ENCODE results near the gene CAPRIN2.

DNA sequence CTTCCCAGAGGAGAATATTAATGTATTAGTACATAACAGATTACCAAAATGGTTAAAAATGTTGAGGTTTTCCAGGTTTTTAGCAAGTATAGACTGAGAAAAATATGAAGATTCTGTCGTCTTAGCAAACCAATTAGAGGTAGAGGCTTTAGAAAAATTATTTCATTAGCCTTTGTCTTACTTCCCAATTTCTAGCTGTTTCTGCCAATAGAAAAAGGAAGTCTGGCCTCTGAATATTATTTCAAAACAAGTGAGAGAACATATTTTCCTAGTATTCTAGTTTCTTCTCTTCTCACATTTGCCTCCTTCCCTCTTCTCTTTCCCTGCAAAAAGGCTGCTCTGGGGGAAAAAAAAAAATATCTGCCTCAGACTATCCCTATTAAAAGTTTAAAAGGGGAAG lies 75.5 kb downstream of the CAPRIN2 start:
- TF ChIP-seq CTCF (IDR thresholded peaks at IDR 0.05; ENCODE audit: low read depth, low read length) (no peak), MAX (IDR thresholded peaks at IDR 0.05; ENCODE audit: low read depth, low read length) (no peak), MYC (IDR thresholded peaks at IDR 0.05; ENCODE audit: low read depth, low read length) (no peak), POLR2A (IDR thresholded peaks at IDR 0.05; ENCODE audit: extremely low read depth, insufficient read length) (no peak)
